ENCODE results near the gene FLACC1.

- TF ChIP-seq POLR2AphosphoS5 (IDR thresholded peaks at IDR 0.05; ENCODE audit: low read depth, low read length), result no peak
- TF ChIP-seq POLR2A (IDR thresholded peaks at IDR 0.05; ENCODE audit: low read depth, low read length), result no peak
- no peak for TF ChIP-seq TAF1 (IDR thresholded peaks at IDR 0.05; ENCODE audit: borderline replicate concordance, low read depth, low read length)
Measured at GRCh38 chr2:201319511-201319910, 37.6 kb downstream of the FLACC1 start.
